Measurements from ENCODE around the gene CLTCL1. TPM values are rescaled to one million over a fixed set of nuclear protein-coding genes. Genes with fewer than 3 reads are reported as not detected.

Gene CLTCL1
- total RNA-seq, 2 donors from 2014 or later, result 19.1 to 29.7 TPM

DNA sequence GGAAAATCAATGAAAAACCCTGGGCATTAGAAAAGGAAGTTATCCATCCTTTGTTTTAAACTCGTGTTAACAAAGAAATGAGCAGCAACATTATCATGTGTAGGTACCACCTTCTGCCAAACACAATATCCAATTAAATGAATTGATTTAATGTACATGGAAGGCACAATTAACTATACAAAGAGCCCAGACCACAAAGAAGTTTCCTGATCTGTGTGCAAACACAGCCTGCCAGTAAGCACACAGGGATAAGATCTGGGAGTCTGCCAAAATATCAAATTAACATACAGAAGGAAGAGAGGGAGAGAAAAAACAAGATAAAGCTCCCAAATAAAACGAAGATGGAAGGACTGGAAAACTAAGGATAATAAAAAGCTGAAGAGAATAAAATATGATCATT is 58.9 kb downstream of the CLTCL1 start:
- no peak overlapping the region for H3K27ac ChIP-seq
- H3K4me3 ChIP-seq, result no peak overlapping the region
- H3K36me3 ChIP-seq, result peaks cover 46% of the 10 kb centered on the region
- H3K4me1 ChIP-seq, result peaks cover 0 to 3% of the 10 kb centered on the region in 2 donors
- H3K9me3 ChIP-seq, result no peaks in the 10 kb centered on the region
- TF ChIP-seq, protein P1, sequence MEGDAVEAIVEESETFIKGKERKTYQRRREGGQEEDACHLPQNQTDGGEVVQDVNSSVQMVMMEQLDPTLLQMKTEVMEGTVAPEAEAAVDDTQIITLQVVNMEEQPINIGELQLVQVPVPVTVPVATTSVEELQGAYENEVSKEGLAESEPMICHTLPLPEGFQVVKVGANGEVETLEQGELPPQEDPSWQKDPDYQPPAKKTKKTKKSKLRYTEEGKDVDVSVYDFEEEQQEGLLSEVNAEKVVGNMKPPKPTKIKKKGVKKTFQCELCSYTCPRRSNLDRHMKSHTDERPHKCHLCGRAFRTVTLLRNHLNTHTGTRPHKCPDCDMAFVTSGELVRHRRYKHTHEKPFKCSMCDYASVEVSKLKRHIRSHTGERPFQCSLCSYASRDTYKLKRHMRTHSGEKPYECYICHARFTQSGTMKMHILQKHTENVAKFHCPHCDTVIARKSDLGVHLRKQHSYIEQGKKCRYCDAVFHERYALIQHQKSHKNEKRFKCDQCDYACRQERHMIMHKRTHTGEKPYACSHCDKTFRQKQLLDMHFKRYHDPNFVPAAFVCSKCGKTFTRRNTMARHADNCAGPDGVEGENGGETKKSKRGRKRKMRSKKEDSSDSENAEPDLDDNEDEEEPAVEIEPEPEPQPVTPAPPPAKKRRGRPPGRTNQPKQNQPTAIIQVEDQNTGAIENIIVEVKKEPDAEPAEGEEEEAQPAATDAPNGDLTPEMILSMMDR (IDR thresholded peaks at IDR 0.05), result no peak
- H3K27me3 ChIP-seq, result no peaks in the 10 kb centered on the region
- no peak for DNase-seq (ENCODE audit: low spot score)

- H3K27me3 ChIP-seq, result no peaks in the 10 kb centered on the region
- peaks cover 0 to 3% of the 10 kb centered on the region in 2 donors for H3K4me1 ChIP-seq
- no peak for DNase-seq (ENCODE audit: low spot score)
- no peaks in the 10 kb centered on the region for H3K9me3 ChIP-seq
- no peak overlapping the region for H3K4me3 ChIP-seq
- TF ChIP-seq, protein P1 (IDR thresholded peaks at IDR 0.05), result no peak
- H3K36me3 ChIP-seq, result peaks cover 46% of the 10 kb centered on the region
- H3K27ac ChIP-seq, result no peak overlapping the region
Observed at GRCh38 chr22:19231986-19232385, 59.5 kb downstream of the CLTCL1 start.

GRCh38 chr22:19229600-19229999 is 61.9 kb downstream of the CLTCL1 start:
- Histone ChIP-seq H3K4me3 (no peak overlapping the region), H3K27ac (no peak overlapping the region), H3K4me1 (peaks cover 0 to 3% of the 10 kb centered on the region in 2 donors), H3K27me3 (no peaks in the 10 kb centered on the region), H3K36me3 (peaks cover 60% of the 10 kb centered on the region), H3K9me3 (no peaks in the 10 kb centered on the region)
- no peak for DNase-seq (ENCODE audit: low spot score)
- TF ChIP-seq, protein P1 (IDR thresholded peaks at IDR 0.05), result no peak

- Histone ChIP-seq H3K27me3 (no peaks in the 10 kb centered on the region), H3K4me3 (no peak overlapping the region), H3K4me1 (peaks cover 0 to 3% of the 10 kb centered on the region in 2 donors), H3K9me3 (no peaks in the 10 kb centered on the region), H3K36me3 (peaks cover 47% of the 10 kb centered on the region), H3K27ac (no peak overlapping the region)
- TF ChIP-seq, protein P1 (IDR thresholded peaks at IDR 0.05), result no peak
- no peak for DNase-seq (ENCODE audit: low spot score)
Observed at GRCh38 chr22:19228179-19228578, 63.3 kb downstream of the CLTCL1 start.

DNA sequence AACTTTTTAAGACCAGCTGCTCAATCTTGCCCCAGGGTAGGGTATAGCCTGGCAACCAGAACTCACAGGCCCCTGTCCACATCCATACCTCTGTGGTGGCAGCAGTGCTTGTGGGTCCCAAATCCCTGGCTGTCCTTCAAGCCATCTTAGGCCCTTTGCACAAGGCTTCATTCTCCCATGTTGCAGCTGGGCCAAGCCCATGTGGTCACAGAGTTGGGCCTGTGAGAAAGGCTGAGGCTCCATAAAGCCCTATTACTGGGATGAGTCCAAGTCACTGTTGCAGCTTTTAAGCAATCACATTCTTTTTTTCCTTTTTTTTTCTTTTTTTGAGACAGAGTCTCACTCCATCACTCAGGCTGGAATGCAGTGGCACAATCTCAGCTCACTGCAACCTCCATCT is 65.1 kb downstream of the CLTCL1 start:
- Histone ChIP-seq H3K4me1 (peaks cover 0 to 3% of the 10 kb centered on the region in 2 donors), H3K36me3 (peaks cover 46% of the 10 kb centered on the region), H3K4me3 (no peak overlapping the region), H3K9me3 (no peaks in the 10 kb centered on the region), H3K27ac (no peak overlapping the region), H3K27me3 (no peaks in the 10 kb centered on the region)
- no peak for DNase-seq (ENCODE audit: low spot score)
- TF ChIP-seq, protein P1 (IDR thresholded peaks at IDR 0.05), result no peak

- DNase-seq (ENCODE audit: low spot score), result no peak
- TF ChIP-seq, protein P1 (IDR thresholded peaks at IDR 0.05), result no peak
- H3K27ac ChIP-seq, result no peak overlapping the region
- peaks cover 48% of the 10 kb centered on the region for H3K36me3 ChIP-seq
- no peaks in the 10 kb centered on the region for H3K9me3 ChIP-seq
- peaks cover 0 to 3% of the 10 kb centered on the region in 2 donors for H3K4me1 ChIP-seq
- H3K4me3 ChIP-seq, result no peak overlapping the region
- H3K27me3 ChIP-seq, result no peaks in the 10 kb centered on the region
Observed at GRCh38 chr22:19225560-19225959, 66.0 kb downstream of the CLTCL1 start.
